Activated T-helper 1 cell treated with anti-CD3 and anti-CD28 coated beads, Interleukin-2, amount 50 U/mL, for 16 hours (primary cell): ENCODE results near the gene CCDC159.

Source experiments
- DNase-seq, 2 donors: peaks; one replicate each; pipeline ENCODE4 v3.0.0-alpha.2; 2020; ENCODE audit warnings: low read depth in 1 of 2, low spot score in 1 of 2

The CCDC159 gene

DNA sequence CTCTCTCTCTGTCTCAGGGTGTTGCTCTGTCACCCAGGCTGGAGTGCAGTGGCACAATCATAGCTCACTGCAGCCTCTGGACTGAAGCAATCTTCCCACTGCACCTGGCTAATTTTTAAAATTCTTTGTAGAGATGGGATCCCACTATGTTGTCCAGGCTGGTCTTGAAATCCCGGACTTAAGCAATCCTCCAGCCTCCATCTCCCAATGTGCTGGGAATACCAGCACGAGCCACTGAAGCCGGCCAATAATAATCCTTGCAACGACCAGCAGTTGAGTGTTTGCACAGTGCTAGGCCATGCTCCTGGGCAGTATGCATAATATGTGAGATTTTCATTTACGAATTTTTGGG lies 38.4 kb downstream of the CCDC159 start:
- no peak for DNase-seq

DNA sequence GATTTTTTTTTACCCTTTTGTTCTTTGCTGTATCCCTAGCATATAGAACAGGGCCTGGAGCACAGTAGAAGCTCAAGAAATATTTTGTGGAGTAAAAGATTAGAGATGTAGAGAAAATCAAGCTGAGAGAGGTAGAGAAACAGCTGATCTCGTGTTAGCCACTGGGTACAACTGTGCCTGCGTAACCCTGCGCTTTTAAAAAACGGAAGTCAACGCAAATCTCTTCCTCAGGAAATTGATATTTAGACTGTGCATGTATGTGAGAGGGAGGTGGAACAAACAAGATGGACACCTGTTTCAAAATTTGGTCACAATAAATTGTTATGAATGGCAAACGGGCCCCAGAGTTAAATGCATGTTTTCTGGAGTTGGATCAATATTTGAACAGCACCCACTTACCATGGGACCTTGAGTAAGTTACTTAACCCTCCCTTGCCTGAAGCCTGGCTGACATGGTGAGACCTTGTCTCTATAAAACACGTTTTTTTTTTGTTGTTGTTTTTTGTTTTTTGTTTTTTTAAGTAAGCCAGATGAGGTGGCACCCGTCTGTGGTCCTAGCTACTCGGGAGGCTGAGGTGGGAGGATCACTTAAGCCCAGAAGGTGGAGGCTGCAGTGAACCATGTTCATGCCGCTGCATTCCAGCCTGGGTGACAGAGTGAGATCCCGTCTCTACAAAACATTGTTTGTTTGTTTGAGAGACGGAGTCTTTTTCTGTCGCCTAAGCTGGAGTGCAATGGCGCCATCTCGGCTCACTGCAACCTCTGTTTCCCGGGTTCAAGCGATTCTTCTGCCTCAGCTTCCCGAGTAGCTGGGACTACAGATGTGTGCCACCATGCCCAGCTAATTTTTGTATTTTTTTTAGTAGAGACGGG lies 41.1 kb downstream of the CCDC159 start:
- DNase-seq = no peak

DNA sequence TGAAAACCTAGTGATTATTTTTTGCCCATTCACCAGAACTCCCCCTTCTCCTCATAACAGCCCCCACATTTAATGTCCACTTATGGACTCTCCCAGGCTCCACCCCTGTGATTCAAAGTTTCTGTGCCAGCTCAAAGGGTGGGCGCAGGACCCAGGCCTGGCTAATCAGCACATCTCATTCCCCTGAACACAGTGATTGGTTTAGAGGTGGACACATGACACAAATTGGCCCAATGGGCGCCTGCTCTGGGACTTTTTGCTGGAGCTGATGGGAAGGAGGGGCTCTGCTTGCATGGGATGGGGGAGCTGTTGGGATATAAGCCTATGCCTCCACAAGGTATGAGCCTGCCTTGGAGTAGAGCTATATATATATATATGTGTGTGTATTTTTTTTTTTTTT lies 44.0 kb downstream of the CCDC159 start:
- no peak for DNase-seq

DNA sequence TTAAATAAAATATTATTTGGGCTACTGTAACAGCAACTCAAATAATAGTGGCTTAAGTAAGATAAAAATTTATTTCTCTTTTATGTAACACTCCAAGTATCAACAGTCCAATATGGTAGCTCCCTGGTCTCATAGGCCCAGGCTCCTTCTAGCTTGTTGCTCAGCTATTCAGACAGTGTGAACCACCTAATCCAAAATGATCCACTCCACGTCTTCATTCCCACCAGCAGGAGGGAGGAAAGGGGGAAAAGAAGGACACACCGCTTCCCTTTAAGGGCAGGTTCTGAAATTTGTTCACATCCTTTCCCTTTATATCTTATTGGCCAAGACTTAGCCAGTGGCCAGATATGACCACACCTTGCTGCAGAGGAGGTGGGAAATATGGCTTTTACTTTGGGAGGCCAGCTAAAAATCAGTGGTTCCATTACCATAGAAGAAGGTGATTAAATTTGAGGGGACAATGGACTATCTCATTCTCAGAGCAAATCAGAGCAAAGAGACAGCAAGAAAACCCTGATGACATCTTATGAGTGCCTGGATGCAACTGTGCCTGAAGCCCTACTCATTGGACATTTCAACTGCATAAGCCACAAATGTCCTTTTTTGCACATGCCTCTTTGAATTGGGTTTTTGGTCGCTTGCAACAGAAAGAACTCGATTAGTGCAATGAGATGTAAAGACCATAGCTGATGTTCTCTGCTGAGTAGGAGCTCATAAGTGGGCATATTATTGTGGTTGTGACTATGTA lies 44.8 kb downstream of the CCDC159 start:
- no peak for DNase-seq

DNA sequence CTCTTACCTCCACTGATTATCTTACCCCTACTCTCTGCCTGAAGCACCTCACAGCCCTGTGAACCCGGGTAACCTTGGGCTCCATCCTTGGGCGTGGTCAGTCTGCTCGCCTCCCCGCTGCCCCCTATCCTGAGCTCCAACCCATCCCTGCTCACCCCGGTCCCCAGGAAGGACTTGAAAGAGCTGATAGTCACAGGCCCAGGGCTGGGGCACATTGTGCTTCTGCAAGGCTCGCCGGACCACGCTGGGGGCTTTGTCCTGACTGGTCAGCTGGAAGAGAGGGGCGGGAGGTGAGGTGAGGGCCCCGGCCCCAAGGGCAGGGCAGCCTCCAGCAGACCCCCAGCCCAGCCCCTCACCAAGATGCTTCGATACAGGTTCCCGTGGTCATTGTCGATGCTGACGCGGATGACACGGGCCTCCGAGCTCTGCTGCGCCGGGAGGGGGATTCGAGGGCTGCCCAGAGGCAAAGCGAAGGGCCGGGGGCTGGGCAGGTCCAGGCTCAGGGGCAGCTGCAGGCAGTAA lies 50.8 kb downstream of the CCDC159 start:
- DNase-seq = no peak

DNA sequence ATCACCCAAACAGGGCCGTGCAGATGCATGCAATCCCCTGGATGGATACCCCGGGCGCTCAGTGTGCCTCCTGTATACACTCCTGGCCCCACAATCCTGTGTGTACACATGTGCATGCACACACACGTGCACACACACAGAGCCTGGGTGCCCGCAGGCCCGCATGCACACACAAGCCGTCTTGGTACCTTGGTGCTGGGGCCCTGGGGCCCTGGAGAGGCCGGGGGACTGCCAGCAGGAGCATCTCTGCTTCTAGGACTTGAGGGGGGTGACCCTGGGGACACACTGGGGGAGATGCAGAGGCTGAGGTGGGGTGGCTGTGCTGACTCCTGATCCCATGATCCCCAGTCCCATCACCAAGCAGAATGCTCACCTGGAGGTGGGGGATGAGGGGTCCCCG lies 53.3 kb downstream of the CCDC159 start:
- no peak for DNase-seq

DNA sequence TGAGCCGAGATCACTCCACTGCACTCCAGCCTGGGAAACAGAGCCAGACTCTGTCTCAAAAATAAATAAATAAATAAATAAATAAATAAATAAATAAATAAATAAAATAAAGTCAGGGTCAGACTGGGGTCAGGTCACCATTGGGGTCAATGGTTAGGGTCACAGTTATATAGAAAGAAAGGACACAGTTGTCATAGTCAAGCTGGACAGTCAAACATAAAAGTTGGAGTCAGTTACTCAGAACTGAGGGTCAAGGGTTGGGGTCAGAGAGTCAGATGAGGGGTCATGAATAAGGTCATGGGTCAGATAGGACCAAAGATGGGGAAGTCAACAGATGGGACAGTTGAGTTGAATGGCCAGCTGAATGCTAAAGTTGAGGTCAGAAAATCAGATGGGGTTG lies 54.5 kb downstream of the CCDC159 start:
- DNase-seq = no peak

DNA sequence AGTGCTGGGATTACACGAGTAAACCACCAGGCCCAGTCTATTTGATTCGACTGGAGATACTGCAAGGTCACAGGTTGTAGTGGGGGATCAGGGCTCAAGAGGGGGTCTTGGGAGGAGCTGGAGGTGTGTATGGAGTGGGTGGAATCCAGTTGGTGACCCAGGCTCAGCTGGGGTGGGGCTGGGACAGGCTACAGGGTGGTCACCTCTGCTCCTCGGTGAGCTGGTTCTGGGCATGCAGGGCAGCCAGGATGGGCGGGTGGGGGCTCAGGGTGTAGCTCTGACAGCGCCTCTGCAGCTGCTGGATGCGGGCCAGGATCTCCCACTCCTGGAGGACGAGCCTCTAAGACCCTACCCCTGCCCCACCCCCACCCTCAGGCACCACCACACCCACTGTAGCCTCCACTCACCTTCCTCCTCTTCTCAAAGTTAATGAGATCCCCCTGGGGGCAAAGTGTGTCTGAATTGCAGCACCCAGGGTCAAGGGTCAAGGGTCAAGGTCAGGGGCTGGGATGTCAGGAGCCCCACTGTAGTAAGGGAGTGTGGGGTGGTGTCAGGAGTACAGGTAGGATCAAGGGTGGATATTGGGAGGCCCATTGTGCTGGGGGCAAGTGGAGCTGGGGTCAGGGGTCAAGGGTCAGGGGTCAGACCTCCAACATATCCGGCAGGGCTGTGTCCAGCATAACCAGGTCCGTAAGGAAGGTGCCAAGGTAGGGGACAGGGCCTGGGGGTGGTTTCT lies 55.7 kb downstream of the CCDC159 start:
- DNase-seq = no peak
